Left lung (tissue), 10 donors: Measurements from ENCODE around the gene KIF26B. TPM values are rescaled to one million over a fixed set of nuclear protein-coding genes. Genes with fewer than 3 reads are reported as not detected.

ENCODE experiments used
- ATAC-seq: fragments of 200-7000 bp; cut with Tn5 transposase; one replicate; pipeline ENCODE4 v1.9.1; 2020; ENCODE audit warnings: moderate library complexity
- DNase-seq, 4 donors: peaks; one replicate each; pipeline ENCODE4 v3.0.0-alpha.2; 2013 to 2020
- H3K27ac ChIP-seq, 2 donors: fragments of 200-600 bp; sonication (generic) in 1 of 2; one replicate each; pipeline versions ENCODE4 v1.5.0 to v1.8.0; 2020 to 2021
- H3K27me3 ChIP-seq, 2 donors: fragments of 200-600 bp; sonication (generic) in 1 of 2; one replicate each; pipeline versions ENCODE4 v1.5.0 to v1.8.0; 2020 to 2021
- H3K36me3 ChIP-seq, 2 donors: fragments of 200-600 bp; sonication (generic) in 1 of 2; one replicate each; pipeline versions ENCODE4 v1.5.0 to v1.8.0; 2020 to 2021
- H3K4me1 ChIP-seq, 2 donors: fragments of 200-600 bp; one replicate each; pipeline ENCODE4 v1.8.0; 2021
- H3K4me3 ChIP-seq, 2 donors: fragments of 200-600 bp; sonication (generic) in 1 of 2; one replicate each; pipeline versions ENCODE4 v1.5.0 to v1.8.0; 2020 to 2021; ENCODE audit warnings: mild to moderate bottlenecking in 1 of 2
- H3K9me3 ChIP-seq, 2 donors: fragments of 200-600 bp; sonication (generic) in 1 of 2; one replicate each; pipeline versions ENCODE4 v1.5.0 to v1.8.0; 2020 to 2021
- intact Hi-C, 2 donors: fragments of 100-400 bp; cut with DNase I; formaldehyde crosslinking; loops; one replicate each; pipeline versions ENCODE4 v1.11.2 to v1.14.2; 2022
- polyA plus RNA-seq, 6 donors: library from polyadenylated mRNA; unstranded; fragments of 120-200 nt; gene quantifications; one replicate each; pipeline ENCODE4 v1.2.1, GENCODE V29; 2013; ENCODE audit not compliant: insufficient read length in 6 of 6
- total RNA-seq, 2 donors: library from RNA; stranded (reverse); fragmentation: NEBNext Ultra II Directional; extraction: Animal tissue kit (Norgen Biotek cat#: 25700); gene quantifications; one replicate each; pipeline ENCODE4 v1.2.1, GENCODE V29; 2021
- TF ChIP-seq, protein P1 (sequence below), 2 donors: fragments of 200-600 bp; sonication (generic) in 1 of 2; IDR thresholded peaks; one replicate each; pipeline versions ENCODE4 v1.5.0 to v1.8.0; 2021; ENCODE audit warnings: antibody characterized with exemption in 2 of 2
- donor health status: DM: no; HTN: yes; CAD: no.
- donor health status: DM: no; HTN: no; CAD: no.

Gene KIF26B
- total and polyA plus RNA-seq, 8 donors: 3.9 to 28.3 (median 6.5) TPM

DNA sequence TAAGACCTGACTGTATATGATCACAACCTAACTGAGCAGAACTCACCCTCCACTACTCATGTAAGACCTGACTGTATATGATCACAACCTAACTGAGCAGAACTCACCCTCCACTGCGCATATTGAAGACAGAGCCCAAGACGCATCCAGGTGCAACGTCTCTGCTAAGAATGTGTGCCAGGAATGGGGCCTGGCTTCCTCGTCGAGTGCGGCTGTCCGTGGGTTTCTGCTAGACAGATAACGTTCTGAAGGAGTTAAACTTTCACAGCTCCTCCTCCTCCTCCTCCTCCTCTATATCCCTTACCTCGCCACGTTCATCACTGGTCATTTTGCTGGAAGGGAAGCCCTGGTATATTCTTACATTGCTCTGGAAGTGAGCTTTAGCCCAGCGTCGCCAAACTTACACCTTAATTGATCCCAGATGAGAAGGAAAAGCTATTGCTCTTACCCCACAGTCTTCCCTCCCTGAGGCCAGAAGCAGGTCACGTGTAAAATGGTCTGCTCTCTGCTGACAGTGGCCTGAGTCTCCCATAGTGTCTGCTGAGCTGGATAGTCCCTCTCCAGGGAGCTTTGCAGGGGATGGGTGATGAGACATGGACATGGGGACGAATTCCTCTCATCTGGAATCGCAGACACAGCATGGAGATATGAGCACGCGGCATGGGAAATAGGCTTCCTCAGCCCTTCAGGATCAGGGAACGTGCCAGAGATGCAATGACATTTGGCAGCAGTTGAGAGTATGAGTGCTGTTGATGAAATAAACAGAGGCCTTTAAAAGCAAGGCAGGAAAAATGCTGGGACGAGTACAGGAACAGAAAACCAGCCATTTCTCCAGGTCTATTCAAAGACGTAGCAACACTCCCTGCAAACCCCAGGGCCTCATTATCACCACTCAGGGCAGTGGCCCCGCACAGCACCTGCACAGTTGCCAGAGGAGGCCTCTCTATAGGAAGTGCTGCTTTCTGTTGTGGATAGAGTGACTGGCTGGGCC, 528.1 kb downstream of the KIF26B start:
- Histone ChIP-seq H3K9me3 (no peaks in the 10 kb centered on the region), H3K4me1 (peaks cover 4% of the 10 kb centered on the region in 2 donors), H3K27ac (no peak overlapping the region), H3K4me3 (no peak overlapping the region), H3K27me3 (peaks cover 0 to 9% of the 10 kb centered on the region in 2 donors), H3K36me3 (no peaks in the 10 kb centered on the region)
- TF ChIP-seq, protein P1, sequence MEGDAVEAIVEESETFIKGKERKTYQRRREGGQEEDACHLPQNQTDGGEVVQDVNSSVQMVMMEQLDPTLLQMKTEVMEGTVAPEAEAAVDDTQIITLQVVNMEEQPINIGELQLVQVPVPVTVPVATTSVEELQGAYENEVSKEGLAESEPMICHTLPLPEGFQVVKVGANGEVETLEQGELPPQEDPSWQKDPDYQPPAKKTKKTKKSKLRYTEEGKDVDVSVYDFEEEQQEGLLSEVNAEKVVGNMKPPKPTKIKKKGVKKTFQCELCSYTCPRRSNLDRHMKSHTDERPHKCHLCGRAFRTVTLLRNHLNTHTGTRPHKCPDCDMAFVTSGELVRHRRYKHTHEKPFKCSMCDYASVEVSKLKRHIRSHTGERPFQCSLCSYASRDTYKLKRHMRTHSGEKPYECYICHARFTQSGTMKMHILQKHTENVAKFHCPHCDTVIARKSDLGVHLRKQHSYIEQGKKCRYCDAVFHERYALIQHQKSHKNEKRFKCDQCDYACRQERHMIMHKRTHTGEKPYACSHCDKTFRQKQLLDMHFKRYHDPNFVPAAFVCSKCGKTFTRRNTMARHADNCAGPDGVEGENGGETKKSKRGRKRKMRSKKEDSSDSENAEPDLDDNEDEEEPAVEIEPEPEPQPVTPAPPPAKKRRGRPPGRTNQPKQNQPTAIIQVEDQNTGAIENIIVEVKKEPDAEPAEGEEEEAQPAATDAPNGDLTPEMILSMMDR (IDR thresholded peaks at IDR 0.05): no peak
- DNase-seq: peak in 2 of 4 donors; percentile 72 to 82
- ATAC-seq: no peak
- intact Hi-C loops: no loop called here

DNA sequence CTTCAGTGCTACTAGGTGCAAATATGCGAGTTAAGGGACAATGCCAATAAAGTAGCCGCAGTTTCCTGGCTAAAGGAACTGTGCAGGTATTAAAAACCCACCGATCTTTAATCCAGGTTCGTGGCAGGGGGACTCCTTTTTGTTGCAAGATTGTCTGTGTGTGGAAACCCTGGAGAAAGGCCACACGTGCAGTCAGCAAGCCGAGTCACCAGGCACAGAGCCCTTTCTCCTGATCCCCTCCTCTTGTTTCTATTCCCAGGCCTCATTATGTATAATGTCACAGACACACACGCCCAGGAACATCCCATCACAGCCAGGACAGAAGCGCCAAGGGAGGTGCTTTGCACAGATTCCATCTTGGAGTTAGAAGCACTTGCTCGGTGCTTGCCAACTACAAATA, 528.9 kb downstream of the KIF26B start:
- TF ChIP-seq, protein P1 (IDR thresholded peaks at IDR 0.05): no peak
- Histone ChIP-seq H3K27ac (no peak overlapping the region), H3K36me3 (no peaks in the 10 kb centered on the region), H3K9me3 (no peaks in the 10 kb centered on the region), H3K27me3 (peaks cover 0 to 16% of the 10 kb centered on the region in 2 donors), H3K4me3 (no peak overlapping the region), H3K4me1 (peaks cover 4% of the 10 kb centered on the region in 2 donors)
- intact Hi-C loops: no loop called here
- DNase-seq: peak in 2 of 4 donors; percentile 20 to 56
- ATAC-seq: no peak

DNA sequence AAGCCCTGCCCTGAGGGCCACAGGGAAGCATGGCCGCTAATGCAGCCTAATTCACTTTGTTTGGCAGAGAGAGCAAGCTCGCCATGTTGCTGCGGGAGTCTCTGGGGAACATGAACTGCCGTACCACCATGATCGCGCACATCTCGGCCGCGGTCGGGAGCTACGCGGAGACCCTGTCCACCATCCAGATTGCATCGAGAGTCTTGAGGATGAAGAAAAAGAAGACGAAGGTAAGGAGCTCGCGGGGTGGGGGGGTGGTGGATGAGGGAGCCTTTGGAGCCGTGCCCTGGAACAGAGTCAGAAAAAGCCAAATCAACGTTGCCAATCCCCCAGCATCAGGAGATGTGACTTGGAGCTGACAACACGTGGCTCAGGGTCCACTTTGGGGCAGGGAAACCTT, 529.4 kb downstream of the KIF26B start:
- Histone ChIP-seq H3K27me3 (peaks cover 0 to 20% of the 10 kb centered on the region in 2 donors), H3K36me3 (no peaks in the 10 kb centered on the region), H3K27ac (no peak overlapping the region), H3K4me3 (no peak overlapping the region), H3K9me3 (no peaks in the 10 kb centered on the region), H3K4me1 (peaks cover 4% of the 10 kb centered on the region in 2 donors)
- TF ChIP-seq, protein P1 (IDR thresholded peaks at IDR 0.05): no peak
- DNase-seq: no peak
- ATAC-seq: no peak
- intact Hi-C loops: no loop called here

DNA sequence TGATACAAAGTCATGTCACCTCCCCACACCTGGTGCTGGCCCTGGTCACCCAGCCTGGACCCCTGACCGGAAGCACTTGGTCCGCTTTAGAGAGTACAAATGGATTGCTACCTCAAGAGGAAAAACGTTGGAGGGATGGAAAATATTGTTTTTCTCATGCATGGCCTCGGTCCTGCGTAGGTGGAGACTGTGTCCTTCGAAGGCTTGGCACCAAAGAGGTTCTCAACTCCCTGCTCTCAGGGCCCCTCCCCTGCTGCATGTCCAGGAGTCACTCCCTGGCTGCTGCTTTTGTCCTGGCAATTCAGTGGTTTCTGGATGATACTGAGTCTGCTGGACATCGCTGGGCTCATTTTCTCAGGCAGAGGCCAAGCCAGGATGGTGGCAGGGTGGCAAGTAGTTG, 529.8 kb downstream of the KIF26B start:
- H3K4me1 ChIP-seq: peaks cover 4% of the 10 kb centered on the region in 2 donors
- TF ChIP-seq, protein P1 (IDR thresholded peaks at IDR 0.05): no peak
- no peaks in the 10 kb centered on the region for H3K9me3 ChIP-seq
- intact Hi-C loops: no loop called here
- no peaks in the 10 kb centered on the region for H3K36me3 ChIP-seq
- no peak for DNase-seq
- ATAC-seq: no peak
- no peak overlapping the region for H3K4me3 ChIP-seq
- H3K27ac ChIP-seq: no peak overlapping the region
- peaks cover 0 to 20% of the 10 kb centered on the region in 2 donors for H3K27me3 ChIP-seq

DNA sequence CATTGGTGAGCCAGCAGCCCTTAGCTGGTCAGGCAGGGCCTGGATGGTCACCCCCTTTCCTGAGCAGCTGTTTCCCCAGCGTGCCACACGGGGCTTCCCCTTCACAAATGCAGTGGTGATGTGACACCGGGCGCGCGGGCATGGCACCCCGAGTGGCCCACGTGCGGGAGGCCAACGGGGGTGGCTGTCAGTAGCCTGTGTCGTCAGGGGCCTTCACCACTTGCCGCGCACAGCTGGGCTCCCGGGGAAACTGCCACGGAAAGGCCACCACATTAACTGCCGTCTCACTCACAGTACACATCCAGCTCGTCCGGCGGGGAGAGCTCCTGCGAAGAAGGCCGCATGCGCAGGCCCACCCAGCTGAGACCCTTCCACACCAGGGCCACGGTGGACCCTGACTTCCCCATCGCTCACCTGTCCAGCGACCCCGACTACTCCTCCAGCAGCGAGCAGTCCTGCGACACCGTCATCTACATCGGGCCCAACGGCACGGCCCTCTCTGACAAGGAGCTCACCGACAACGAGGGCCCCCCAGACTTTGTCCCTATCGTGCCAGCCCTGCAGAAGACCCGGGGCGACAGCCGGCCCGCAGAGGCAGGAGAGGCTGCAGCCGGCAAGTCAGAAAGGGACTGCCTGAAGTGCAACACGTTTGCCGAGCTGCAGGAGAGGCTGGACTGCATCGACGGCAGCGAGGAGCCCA, 530.5 kb downstream of the KIF26B start:
- no peaks in the 10 kb centered on the region for H3K9me3 ChIP-seq
- DNase-seq (no peak), ATAC-seq (no peak)
- TF ChIP-seq, protein P1 (IDR thresholded peaks at IDR 0.05): no peak
- intact Hi-C loops: no loop called here
- peaks cover 4% of the 10 kb centered on the region in 2 donors for H3K4me1 ChIP-seq
- H3K36me3 ChIP-seq: no peaks in the 10 kb centered on the region
- H3K4me3 ChIP-seq: no peak overlapping the region
- H3K27me3 ChIP-seq: peaks cover 0 to 20% of the 10 kb centered on the region in 2 donors
- H3K27ac ChIP-seq: no peak overlapping the region
